Chondrocyte (in vitro differentiated cells): ENCODE results near the gene PLXND1. TPM values are rescaled to one million over a fixed set of nuclear protein-coding genes. Genes with fewer than 3 reads are reported as not detected.
A peak's percentile ranks its signal among the peaks of the same experiment; 100 is the strongest.

ENCODE experiments used
- DNase-seq: peaks from one replicate; pipeline ENCODE4 v3.0.0; 2021; ENCODE audit warnings: mixed read lengths, low spot score
- H3K27ac Mint-ChIP-seq: one replicate; pipeline ENCODE4 v1.8.0; 2021; ENCODE audit warnings: mild to moderate bottlenecking, moderate library complexity, mixed read lengths; ENCODE audit not compliant: unreplicated experiment
- H3K27me3 Mint-ChIP-seq: 2 replicates; pipeline ENCODE4 v1.8.0; 2021; ENCODE audit warnings: low read depth, mixed read lengths
- H3K36me3 Mint-ChIP-seq: 2 replicates; pipeline ENCODE4 v1.8.0; 2021; ENCODE audit warnings: low read depth, mixed read lengths
- H3K4me1 Mint-ChIP-seq: 2 replicates; pipeline ENCODE4 v1.8.0; 2021; ENCODE audit warnings: low read depth, mild to moderate bottlenecking, mixed read lengths
- H3K4me3 Mint-ChIP-seq: one replicate; pipeline ENCODE4 v1.8.0; 2021; ENCODE audit warnings: mild to moderate bottlenecking, moderate library complexity, mixed read lengths; ENCODE audit not compliant: unreplicated experiment
- H3K9me3 Mint-ChIP-seq: 2 replicates; pipeline ENCODE4 v1.8.0; 2021; ENCODE audit warnings: low read depth, mixed read lengths
- CTCF ChIP-seq: fragments of 200-600 bp; sonication (generic); IDR thresholded peaks from 2 replicates; pipeline ENCODE4 v1.5.0; 2021; ENCODE audit warnings: antibody characterized with exemption, mild to moderate bottlenecking, moderate library complexity
- total RNA-seq: library from RNA; stranded (reverse); gene quantifications from 3 replicates; pipeline ENCODE4 v1.2.1, GENCODE V29; 2021

Gene PLXND1
- total RNA-seq, 1 donor from 2014 or later = 267 TPM

GRCh38 chr3:129592381-129593131 is 13.9 kb downstream of the PLXND1 start:
- DNase-seq = no peak
- Mint-ChIP-seq H3K27ac (peak overlapping the region; percentile 99), H3K36me3 (peaks cover 5% of the 10 kb centered on the region), H3K9me3 (no peaks in the 10 kb centered on the region), H3K4me3 (peak overlapping the region; percentile 46), H3K4me1 (peaks cover 78% of the 10 kb centered on the region), H3K27me3 (no peaks in the 10 kb centered on the region)
- no peak for TF ChIP-seq CTCF

DNA sequence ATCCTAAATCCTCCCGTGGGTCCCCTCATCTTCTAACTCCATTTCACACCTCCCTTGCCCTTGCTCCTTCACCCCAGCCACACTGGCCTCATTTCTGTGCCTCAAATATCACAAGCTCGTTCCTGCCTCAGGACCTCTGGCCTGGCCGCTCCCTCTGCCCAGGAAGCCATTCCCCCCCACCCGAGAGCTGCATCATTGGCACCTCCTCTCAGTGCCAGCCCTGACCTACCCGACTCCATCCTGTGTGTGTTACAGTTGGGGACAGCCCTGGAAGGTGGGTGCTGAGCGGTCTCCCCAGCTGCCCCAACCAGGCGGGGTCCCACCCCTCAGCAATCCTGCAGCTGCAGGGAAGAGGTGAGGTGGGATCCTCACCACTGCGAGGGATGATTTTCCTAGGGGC is 14.5 kb downstream of the PLXND1 start:
- Mint-ChIP-seq H3K27ac (peak overlapping the region; percentile 99), H3K4me1 (peaks cover 78% of the 10 kb centered on the region), H3K27me3 (no peaks in the 10 kb centered on the region), H3K36me3 (peaks cover 7% of the 10 kb centered on the region), H3K9me3 (no peaks in the 10 kb centered on the region), H3K4me3 (peak overlapping the region; percentile 26)
- no peak for TF ChIP-seq CTCF
- DNase-seq = no peak

DNA sequence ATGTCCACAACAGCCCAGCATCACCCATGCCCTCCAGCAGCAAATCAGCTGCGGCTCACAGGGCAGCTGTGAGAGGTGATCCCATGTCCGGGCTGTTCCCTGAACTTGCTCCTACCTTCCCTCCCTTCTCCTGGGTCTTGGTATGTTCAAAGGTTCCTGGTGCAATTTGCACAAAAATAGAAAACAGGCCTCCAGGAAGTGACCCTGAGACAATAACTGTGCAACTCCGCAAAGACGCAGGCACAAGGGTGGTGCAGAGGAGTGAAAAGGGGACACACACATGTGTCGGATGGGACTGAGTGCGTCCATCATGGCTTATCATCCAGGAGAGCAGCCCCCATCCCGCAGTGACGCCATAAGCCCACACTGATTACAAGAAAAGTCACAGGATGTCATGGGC is 16.3 kb downstream of the PLXND1 start:
- Mint-ChIP-seq H3K27me3 (no peaks in the 10 kb centered on the region), H3K9me3 (no peaks in the 10 kb centered on the region), H3K4me3 (no peak overlapping the region), H3K27ac (peak overlapping the region; percentile 22), H3K4me1 (peaks cover 68% of the 10 kb centered on the region), H3K36me3 (peaks cover 12% of the 10 kb centered on the region)
- DNase-seq = no peak
- no peak for TF ChIP-seq CTCF

DNA sequence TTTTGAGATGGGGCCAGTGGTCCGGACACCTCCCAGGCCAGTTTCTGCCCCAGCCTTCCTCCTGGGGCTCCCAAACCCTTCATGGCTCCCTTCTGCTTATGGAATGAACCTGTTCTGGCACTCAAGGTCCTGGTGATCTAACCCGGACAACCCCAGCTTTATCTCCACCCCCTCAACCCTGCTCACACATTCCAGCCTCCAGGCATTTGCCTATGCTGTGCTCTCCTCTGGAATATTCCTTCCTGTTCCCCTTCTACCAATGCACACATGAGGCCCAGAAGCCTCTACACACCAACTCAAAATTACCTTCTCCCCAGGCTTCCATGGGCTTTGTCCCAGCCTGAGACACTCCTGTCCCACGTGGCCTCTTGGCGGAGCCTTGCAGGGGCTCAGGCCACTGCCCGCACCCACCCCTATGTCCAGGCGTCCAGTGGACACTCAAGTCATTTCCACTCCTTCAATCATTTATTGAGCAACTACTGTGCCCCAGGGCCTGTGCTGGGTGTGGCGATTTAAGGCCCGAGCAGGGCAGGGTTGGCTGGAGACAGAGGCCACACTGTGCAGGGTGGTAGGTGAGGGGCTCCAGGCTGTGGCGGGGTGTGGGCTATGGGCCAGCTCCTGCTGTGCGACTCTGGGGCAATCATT is 18.8 kb downstream of the PLXND1 start:
- Mint-ChIP-seq H3K27me3 (no peaks in the 10 kb centered on the region), H3K36me3 (peaks cover 17% of the 10 kb centered on the region), H3K4me3 (no peak overlapping the region), H3K9me3 (no peaks in the 10 kb centered on the region), H3K4me1 (peaks cover 43% of the 10 kb centered on the region), H3K27ac (peak overlapping the region; percentile 63)
- no peak for DNase-seq
- TF ChIP-seq CTCF = no peak

- peaks cover 37% of the 10 kb centered on the region for H3K4me1 Mint-ChIP-seq
- no peak for DNase-seq
- no peak for TF ChIP-seq CTCF
- peak overlapping the region; percentile 25 for H3K27ac Mint-ChIP-seq
- peaks cover 17% of the 10 kb centered on the region for H3K36me3 Mint-ChIP-seq
- no peaks in the 10 kb centered on the region for H3K27me3 Mint-ChIP-seq
- H3K9me3 Mint-ChIP-seq = no peaks in the 10 kb centered on the region
- no peak overlapping the region for H3K4me3 Mint-ChIP-seq
Observed at GRCh38 chr3:129586746-129587430, 19.6 kb downstream of the PLXND1 start.
